Activated CD4-positive, alpha-beta T cell treated with anti-CD3 and anti-CD28 coated beads, Interleukin-2, amount 50 U/mL, for 16 hours (primary cell): Measurements from ENCODE around the gene KDM4E.
"Not testable (repeated sequence)": the region's sequence is repeated elsewhere in the genome, so short reads cannot be mapped to it uniquely, and the experiment has no call there.

Experiments
- DNase-seq: peaks from one replicate; pipeline ENCODE4 v3.0.0-alpha.2; 2020

KDM4E gene

GRCh38 chr11:95024958-95025357 is at the start of gene KDM4E:
Gene KDM4E (plus strand): TSS chr11:95025258. CDS start chr11:95025558, 300 bp downstream.
- no peak for DNase-seq

GRCh38 chr11:94975599-94975998 is 49.5 kb upstream of the KDM4E start:
- no peak for DNase-seq

- DNase-seq, result no peak
These were observed 37.7 kb upstream of the KDM4E start for GRCh38 chr11:94987378-94987777.

GRCh38 chr11:94988748-94989147 is 36.3 kb upstream of the KDM4E start:
- peak; percentile 31 for DNase-seq

- no peak for DNase-seq
These were observed 31.6 kb upstream of the KDM4E start for GRCh38 chr11:94993400-94993943.

GRCh38 chr11:94997437-94997836 is 27.6 kb upstream of the KDM4E start:
- no peak for DNase-seq

GRCh38 chr11:94998285-94998684 is 26.8 kb upstream of the KDM4E start:
- no peak for DNase-seq

- DNase-seq, result no peak
These were observed 21.3 kb upstream of the KDM4E start for GRCh38 chr11:95003716-95004115.

- DNase-seq, result no peak
These were observed 19.4 kb upstream of the KDM4E start for GRCh38 chr11:95005642-95006041.

GRCh38 chr11:95011376-95011775 is 13.7 kb upstream of the KDM4E start:
- DNase-seq, result no peak

- no peak for DNase-seq
These were observed 10.8 kb upstream of the KDM4E start for GRCh38 chr11:95014184-95014821.

GRCh38 chr11:95016139-95016538 is 8.9 kb upstream of the KDM4E start:
- DNase-seq, result no peak

GRCh38 chr11:95021468-95021867 is 3.6 kb upstream of the KDM4E start:
- not testable (repeated sequence) for DNase-seq

- not testable (repeated sequence) for DNase-seq
These were observed 536 bp downstream of the KDM4E start for GRCh38 chr11:95025594-95025993.

- no peak for DNase-seq
These were observed 3.3 kb downstream of the KDM4E start for GRCh38 chr11:95028357-95028756.

GRCh38 chr11:95033051-95033450 is 8.0 kb downstream of the KDM4E start:
- no peak for DNase-seq

GRCh38 chr11:95035316-95035715 is 10.3 kb downstream of the KDM4E start:
- DNase-seq, result no peak

- DNase-seq, result not testable (repeated sequence)
These were observed 12.4 kb downstream of the KDM4E start for GRCh38 chr11:95037356-95038035.

GRCh38 chr11:95042239-95042638 is 17.2 kb downstream of the KDM4E start:
- no peak for DNase-seq

- no peak for DNase-seq
These were observed 17.8 kb downstream of the KDM4E start for GRCh38 chr11:95042906-95043305.

GRCh38 chr11:95044010-95044409 is 19.0 kb downstream of the KDM4E start:
- DNase-seq, result no peak

- DNase-seq, result no peak
These were observed 20.8 kb downstream of the KDM4E start for GRCh38 chr11:95045812-95046211.

- DNase-seq, result not testable (repeated sequence)
These were observed 24.1 kb downstream of the KDM4E start, which contains the start of gene KDM4F for GRCh38 chr11:95049122-95049521. Gene KDM4F (plus strand): TSS chr11:95049422.

GRCh38 chr11:95050595-95051202 is 25.6 kb downstream of the KDM4E start:
- no peak for DNase-seq
